ENCODE measurements around the gene FLCN. TPM values are rescaled to one million over a fixed set of nuclear protein-coding genes. Genes with fewer than 3 reads are reported as not detected.
"Not testable (repeated sequence)": the region's sequence is repeated elsewhere in the genome, so short reads cannot be mapped to it uniquely, and the experiment has no call there.

Gene FLCN
- total RNA-seq, 1 donor from 2014 or later: 46.6 TPM

GRCh38 chr17:17189559-17189958 is 47.4 kb downstream of the FLCN start:
- Histone ChIP-seq H3K27ac (replicated peaks) (peak overlapping the region; percentile 89), H3K9me3 (replicated peaks) (no peaks in the 10 kb centered on the region), H3K4me3 (no peak overlapping the region), H3K27me3 (ENCODE audit: low read depth) (no peaks in the 10 kb centered on the region), H3K4me1 (peaks cover 69% of the 10 kb centered on the region), H3K36me3 (peaks cover 19% of the 10 kb centered on the region)
- no peak for DNase-seq
- intact Hi-C loops (cut with micrococcal nuclease): no loop called here
- TF ChIP-seq CTCF (IDR thresholded peaks at IDR 0.05; ENCODE audit: borderline replicate concordance): no peak

- H3K36me3 ChIP-seq: peaks cover 21% of the 10 kb centered on the region
- DNase-seq: no peak
- H3K27me3 ChIP-seq (ENCODE audit: low read depth): no peaks in the 10 kb centered on the region
- no peaks in the 10 kb centered on the region for H3K9me3 ChIP-seq (replicated peaks)
- no peak for TF ChIP-seq CTCF (IDR thresholded peaks at IDR 0.05; ENCODE audit: borderline replicate concordance)
- no peak overlapping the region for H3K4me3 ChIP-seq
- intact Hi-C loops (cut with micrococcal nuclease): no loop called here
- H3K27ac ChIP-seq (replicated peaks): no peak overlapping the region
- peaks cover 79% of the 10 kb centered on the region for H3K4me1 ChIP-seq
These were observed 48.4 kb downstream of the FLCN start for GRCh38 chr17:17188586-17188985.

GRCh38 chr17:17186551-17187505 is 50.1 kb downstream of the FLCN start:
- TF ChIP-seq CTCF (IDR thresholded peaks at IDR 0.05; ENCODE audit: borderline replicate concordance): no peak
- intact Hi-C loops (cut with micrococcal nuclease): no loop called here
- DNase-seq: no peak
- Histone ChIP-seq H3K27ac (replicated peaks) (peak overlapping the region; percentile 22), H3K4me3 (no peak overlapping the region), H3K4me1 (peaks cover 84% of the 10 kb centered on the region), H3K36me3 (peaks cover 36% of the 10 kb centered on the region), H3K27me3 (ENCODE audit: low read depth) (no peaks in the 10 kb centered on the region), H3K9me3 (replicated peaks) (no peaks in the 10 kb centered on the region)

GRCh38 chr17:17186051-17186450 is 50.9 kb downstream of the FLCN start:
- no peak for TF ChIP-seq CTCF (IDR thresholded peaks at IDR 0.05; ENCODE audit: borderline replicate concordance)
- H3K9me3 ChIP-seq (replicated peaks): no peaks in the 10 kb centered on the region
- H3K4me1 ChIP-seq: peaks cover 84% of the 10 kb centered on the region
- peak overlapping the region; percentile 68 for H3K27ac ChIP-seq (replicated peaks)
- H3K4me3 ChIP-seq: no peak overlapping the region
- intact Hi-C loops (cut with micrococcal nuclease): no loop called here
- H3K36me3 ChIP-seq: peaks cover 44% of the 10 kb centered on the region
- DNase-seq: no peak
- H3K27me3 ChIP-seq (ENCODE audit: low read depth): no peaks in the 10 kb centered on the region

GRCh38 chr17:17184985-17185757 is 51.8 kb downstream of the FLCN start:
- H3K9me3 ChIP-seq (replicated peaks); intact Hi-C loops (cut with micrococcal nuclease); H3K27me3 ChIP-seq (ENCODE audit: low read depth); H3K4me3 ChIP-seq: not testable (repeated sequence)
- DNase-seq: peak; percentile 43
- peaks cover 84% of the 10 kb centered on the region for H3K4me1 ChIP-seq
- H3K27ac ChIP-seq (replicated peaks): peak overlapping the region; percentile 68
- peaks cover 53% of the 10 kb centered on the region for H3K36me3 ChIP-seq

Measured in left ventricle myocardium inferior (tissue), 1 donor.